DMS 273 treated with DMSO at 0.1 percent for 48 hours (cell line): ENCODE data around the gene DOCK11.
A peak's percentile ranks its signal among the peaks of the same experiment; 100 is the strongest.
"Not testable (repeated sequence)": the region's sequence is repeated elsewhere in the genome, so short reads cannot be mapped to it uniquely, and the experiment has no call there.

Experiments
- DNase-seq: peaks from one replicate; lab custom pipeline; 2025; lab: John Stamatoyannopoulos, UW

Gene DOCK11

DNA sequence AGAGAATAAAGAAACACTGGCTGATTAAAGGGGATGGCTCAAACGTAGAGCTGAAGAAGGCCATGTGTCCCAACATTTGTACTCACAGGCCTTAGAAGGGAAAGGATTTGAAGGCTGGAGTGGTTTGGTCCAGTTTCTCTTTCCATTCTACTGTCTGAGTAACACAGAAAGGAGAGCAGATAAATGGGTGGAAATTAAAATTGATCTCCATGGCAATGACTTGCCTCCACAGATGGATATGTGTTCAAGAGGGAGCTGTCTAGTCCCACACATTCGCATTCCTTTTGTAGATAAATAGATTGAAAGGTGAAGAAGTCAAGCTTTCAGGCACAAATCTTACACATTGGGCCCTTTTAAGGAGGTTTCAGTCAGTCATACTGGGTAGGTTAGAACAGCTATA lies 74.6 kb downstream of the DOCK11 start:
- no peak for DNase-seq

DNA sequence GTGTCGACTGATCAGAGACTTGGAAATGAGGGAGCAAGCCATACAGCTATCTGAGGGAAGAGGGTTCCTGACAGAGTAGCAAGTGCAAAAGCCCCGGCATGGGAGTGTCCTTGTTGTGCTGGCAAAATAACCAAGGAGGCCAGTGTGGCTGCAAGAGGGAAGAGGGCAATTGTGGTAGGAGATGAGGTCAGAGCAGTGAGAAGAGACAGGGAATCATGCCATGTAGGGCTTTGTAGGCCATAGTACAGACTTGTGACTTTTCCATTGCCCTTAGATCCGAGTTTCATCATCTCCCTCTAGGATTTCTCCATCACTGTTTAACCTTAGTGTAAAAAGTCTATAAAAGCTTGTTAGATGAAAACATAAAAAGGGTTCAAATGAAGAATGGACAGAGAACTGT lies 76.2 kb downstream of the DOCK11 start:
- no peak for DNase-seq

DNA sequence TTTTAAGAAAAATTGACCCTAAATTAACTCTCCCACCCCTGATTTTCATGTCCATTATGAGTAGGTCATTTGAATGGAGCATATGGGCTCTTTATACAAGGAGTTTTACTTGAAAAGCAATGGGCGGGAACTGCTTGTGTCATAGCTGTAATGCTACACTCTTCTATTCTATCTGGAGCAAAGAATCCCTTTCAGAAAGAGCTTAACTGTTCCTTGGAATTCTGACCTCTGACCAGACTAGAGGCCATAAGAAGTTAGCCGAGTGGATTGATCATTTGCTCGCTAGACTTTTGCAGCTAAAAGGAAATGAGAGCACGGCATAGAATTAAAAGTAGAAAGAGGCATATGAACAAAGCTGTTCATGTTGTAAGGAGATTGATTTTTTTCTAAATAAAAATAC lies 79.1 kb downstream of the DOCK11 start:
- DNase-seq, result no peak

DNA sequence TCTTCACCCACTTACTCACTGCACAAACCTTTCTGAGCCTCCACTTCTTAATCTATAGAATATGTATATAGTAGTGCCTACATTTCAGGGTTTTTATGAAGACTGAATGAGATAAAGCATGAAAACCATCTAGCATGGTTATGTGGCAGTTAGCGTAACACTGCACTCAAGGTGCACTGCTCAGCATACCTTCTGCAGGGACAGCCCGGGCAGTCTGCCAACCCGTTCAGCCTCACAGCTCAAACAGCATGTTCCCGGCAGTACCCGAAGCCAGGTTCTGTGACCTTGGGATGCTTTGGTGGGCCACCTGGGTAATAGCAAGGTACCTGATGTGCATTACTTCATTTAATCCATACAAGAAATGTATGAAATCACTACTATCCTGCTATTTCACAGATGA lies 81.4 kb downstream of the DOCK11 start:
- no peak for DNase-seq

DNA sequence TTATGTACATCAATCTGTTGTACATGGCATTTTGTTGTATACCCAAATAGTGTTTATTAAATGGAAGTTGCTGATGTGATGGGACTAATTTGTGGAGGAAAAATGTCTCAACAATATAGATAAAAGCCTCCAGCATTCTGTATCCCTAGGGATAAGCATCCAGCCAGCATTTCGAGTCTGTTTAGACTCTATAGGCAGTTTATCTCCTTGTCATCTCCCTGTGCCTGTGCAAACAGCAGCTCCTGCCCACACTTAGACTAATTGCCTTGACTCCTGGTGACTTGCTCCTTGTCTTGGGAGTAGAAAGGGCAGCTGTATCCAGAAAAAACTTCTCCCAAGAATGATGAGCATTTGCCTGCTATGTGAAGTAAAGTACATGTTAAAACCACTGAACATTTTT lies 83.8 kb downstream of the DOCK11 start:
- DNase-seq, result no peak

DNA sequence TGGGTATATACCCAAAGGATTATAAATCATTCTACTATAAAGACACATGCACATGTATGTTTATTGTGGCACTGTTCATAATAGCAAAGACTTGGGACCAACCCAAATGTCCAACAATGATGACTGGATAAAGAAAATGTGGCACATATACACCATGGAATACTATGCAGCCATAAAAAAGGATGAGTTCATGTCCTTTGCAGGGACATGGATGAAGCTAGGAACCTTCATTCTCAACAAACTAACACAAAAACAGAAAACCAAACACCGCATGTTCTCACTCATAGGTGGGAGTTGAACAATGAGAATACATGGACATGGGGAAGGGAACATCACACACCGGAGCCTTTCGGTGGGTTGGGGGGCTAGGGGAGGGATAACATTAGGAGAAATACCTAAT lies 87.3 kb downstream of the DOCK11 start:
- DNase-seq, result not testable (repeated sequence)

DNA sequence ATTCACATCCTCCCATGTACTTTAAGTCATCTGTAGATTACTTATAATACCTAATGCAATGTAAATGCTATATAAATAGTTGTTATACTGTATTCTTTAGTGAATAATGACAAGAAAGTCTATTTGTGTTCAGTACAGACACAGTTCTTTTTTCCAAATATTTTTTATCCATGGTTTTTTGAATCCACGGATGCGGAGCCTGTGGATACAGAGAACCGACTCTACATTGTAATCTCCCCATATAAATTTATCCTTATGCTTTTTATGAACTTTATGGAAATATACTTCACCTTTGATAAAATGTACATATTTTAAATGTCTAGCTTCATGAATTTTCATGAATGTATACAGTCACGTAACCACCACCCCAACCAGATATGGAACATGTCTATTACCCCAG lies 88.2 kb downstream of the DOCK11 start:
- no peak for DNase-seq

DNA sequence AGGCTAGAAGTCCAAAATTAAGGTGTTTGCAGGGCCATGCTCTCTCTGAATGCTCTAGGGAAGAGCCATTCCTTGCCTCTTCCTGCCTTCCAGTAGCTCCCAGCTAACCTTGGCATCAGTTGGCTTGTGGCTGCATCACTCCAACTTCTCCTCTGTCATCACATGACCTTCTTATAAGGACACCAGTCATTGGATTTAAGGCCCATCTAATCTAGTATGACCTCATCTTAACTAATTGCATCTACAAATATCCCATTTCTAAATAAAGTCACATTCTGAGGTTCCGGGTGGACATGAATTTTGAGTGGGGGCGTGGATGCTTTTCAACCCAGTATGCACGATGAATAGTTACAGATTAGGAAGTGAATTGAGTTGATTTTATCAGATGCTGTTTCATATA lies 89.7 kb downstream of the DOCK11 start:
- no peak for DNase-seq

DNA sequence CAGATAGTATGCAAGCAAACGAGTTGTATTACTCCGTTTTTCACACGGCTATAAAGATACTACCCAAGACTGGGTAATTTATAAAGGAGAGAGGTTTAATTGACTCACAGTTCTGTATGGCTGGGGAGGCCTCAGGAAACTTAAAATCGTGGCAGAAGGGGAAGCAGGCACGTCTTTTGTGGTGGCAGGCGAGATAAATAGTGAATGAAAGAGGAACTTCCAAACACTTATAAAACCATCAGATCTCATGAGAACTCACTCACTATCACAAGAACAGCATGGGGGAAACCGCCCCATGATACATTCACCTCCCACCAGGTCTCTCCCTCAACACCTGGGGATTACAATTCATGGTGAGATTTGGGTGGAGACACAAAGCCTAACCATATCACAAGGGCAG lies 90.6 kb downstream of the DOCK11 start:
- not testable (repeated sequence) for DNase-seq

DNA sequence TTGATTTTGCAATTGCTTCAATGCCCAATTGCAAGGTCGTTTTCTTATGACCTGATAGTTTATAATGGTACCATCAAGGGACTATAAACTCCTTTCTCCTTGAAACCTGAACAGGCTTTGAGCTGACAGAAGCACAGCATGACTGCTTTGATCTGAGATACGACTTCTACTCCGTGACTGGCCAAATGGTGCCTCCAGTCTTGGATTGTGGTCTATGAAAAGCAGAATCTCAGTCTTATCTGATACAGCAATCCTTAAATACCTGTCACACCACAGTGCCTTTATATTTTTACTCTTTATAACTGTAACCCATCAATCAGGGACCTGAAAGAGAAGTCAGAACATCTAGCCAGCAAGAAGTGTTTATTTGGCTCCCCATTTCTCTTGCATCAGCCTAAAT lies 93.1 kb downstream of the DOCK11 start:
- no peak for DNase-seq

DNA sequence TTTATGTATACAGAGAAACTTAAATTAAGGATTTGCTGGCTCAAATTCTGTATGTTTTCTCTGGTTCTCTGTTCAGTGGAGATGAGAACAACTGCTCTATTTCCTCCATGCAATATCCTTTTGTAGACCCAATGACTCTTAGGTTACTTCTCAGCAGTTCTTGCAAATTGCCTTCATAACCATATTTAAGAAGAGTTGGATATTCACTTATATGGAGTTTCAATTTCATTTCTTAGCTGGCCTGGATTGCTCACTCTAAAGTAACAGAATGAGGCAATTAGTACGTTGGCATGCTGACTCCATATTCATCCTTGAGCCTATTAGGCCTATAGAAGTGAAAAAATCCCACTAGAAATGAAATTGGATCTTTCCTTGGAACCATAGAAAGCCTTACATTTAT lies 93.6 kb downstream of the DOCK11 start:
- no peak for DNase-seq

DNA sequence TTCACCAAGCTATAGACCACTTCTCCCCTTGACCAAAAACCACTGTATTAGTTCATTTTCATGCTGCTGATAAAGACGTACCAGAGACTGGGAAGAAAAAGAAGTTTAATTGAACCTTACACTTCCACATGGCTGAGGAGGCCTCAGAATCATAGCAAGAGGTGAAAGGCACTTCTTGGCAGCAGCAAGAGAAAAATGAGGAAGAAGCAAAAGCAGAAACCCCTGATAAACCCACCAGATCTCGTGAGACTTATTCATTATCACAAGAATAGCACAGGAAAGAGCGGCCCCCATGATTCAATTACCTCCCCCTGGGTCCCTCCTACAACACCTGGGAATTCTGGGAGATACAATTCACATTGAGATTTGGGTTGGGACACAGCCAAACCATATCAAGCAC lies 97.8 kb downstream of the DOCK11 start:
- no peak for DNase-seq

DNA sequence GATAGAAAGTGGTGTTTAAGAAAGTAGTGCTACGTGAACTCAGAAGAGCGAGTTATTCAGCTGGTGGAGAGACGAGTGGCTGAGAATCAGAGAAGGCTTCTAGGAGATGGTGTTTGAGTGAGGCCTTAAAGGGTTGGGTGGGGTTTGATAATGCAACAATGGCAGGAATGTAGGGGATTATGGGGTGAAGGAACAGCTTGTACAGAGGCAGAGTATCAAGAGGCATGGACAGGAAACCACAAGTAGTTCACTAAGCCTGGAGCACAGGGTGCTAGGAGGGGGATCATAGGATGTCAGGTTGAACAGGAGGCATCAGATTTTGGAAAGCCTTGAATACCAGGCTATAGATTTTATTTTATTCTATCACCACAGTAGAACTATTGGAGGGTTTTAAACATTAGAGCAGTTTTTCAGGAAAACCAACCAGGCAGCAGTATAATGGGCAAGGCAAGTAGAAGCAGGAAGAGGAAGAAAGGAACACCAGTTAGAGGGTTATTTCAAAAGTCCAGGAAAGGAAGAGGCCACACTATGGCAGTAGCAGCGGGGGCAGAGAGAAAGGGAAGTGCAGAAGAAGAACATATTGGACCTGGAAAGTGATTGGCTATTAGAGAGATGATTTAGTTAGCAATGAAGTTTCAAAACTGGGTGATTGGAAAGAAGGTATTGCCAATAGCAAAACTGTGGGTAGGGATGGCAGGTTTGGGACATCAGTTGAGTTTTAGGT lies 99.2 kb downstream of the DOCK11 start:
- DNase-seq, result no peak

DNA sequence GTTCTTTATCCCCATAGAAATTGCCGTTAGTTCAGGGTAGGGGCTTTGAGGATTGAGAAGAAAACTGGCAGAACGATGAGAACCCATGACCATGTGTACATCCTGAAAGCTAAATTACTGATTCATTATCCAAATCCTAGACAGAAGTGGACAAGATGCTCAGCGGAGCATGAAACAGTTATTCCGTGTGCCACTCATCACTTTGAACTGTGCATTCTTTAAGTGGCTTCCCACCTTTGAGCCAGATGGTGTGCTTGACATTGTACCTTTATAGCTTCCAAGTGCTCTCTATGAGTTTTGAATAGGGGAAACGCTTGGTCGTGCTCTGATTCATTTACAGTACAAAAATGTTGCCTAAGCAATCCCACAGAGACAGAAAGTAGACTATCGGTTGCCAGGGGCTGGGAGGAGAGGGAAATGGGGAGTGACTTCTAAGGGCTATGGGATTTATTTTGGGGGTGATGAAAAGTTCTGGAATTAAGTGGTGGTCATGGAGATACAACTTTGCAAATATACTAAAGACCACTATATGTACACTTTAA lies 100.0 kb downstream of the DOCK11 start:
- peak; percentile 34 for DNase-seq

DNA sequence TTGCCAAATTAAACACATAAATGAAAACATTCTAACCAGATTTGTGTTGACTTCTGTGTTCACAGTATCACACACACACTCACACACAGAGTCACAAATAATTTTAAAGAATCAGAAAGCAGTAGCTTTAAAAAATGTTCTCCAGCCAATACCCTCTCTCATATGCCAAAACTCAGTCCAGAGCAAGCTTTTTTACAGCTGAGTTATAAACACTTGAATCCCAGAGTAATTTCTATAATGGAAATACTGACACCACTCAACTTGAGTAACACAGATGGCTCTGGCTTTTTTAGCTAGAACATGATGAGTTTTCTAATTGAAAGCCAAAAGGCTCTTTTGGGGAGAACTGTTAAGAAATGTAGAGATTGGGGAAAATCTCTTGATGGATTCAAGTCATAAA lies 100.8 kb downstream of the DOCK11 start:
- no peak for DNase-seq

DNA sequence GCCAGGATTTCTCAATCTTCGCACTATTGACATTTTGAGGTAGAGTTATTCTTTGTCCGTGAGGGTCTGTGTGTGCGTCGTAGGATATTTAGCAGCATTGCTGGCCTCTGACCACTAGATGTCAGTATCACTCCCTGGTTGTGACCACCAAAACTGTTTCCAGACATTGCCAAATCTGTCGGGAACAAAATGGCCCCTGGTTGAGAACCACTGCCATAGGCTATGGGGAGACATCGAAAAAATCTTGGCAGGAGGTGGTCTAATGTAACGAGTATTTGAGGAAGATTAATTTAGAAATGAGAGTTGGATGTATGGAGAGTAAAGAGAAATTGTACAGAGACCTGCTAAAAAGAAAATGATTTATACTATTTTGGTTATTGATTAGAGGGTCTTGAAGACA lies 108.4 kb downstream of the DOCK11 start:
- DNase-seq, result peak; percentile 21

DNA sequence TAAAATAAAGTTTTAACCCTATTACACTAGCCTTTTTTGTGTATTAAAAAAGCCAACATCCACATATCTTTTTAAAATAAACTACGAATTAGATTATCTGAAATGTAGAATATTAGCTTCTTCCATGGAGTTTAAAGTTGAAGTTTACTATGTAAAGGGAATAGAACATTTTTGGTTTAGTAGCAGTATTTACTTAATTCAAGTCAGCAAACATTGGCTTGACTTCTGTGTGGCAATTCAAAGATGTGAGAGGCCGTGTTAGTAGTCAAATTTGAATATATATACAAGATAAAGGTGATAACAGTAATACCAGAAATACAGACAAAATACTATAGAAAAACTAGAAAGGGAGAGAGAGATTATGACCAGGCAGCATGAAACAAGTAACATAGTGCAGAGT lies 116.7 kb downstream of the DOCK11 start:
- no peak for DNase-seq

DNA sequence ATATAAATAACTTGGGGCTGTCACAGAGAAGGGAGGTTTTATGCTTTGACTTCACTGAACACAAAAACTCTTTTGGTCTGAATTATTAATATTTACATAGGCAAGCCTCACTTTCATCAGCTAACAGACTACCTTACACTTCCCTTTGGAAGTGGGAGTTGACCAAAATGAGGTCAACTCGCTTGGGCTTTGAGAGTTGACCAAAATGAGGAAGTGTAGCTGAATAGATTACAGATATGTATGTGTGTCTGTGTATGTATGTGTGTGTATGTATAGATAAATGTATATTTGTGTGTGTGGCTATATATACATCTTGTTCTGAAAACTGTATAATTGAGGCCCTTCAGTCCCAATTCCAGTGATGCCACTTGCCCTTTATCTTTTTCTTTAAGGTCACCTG lies 118.5 kb downstream of the DOCK11 start:
- DNase-seq, result no peak

DNA sequence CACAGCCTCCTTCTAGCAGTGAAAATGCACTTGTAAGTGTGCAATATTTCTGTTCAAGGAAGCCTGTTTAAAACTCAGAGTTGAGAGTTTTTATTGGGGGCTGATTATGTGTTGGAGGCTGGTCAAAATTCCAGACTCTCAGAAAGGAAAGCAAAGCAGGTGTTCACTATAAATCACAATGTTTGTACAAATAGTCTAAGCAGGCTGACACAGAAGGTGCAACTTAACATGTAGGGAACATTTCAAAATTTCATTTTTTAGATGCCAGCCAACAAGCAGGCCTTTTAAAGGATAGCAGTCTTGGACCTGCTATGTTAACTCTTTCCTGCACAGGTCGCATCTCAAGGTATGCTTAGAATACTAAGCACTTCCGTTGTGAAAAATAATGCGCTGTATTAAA lies 119.5 kb downstream of the DOCK11 start:
- DNase-seq, result no peak

DNA sequence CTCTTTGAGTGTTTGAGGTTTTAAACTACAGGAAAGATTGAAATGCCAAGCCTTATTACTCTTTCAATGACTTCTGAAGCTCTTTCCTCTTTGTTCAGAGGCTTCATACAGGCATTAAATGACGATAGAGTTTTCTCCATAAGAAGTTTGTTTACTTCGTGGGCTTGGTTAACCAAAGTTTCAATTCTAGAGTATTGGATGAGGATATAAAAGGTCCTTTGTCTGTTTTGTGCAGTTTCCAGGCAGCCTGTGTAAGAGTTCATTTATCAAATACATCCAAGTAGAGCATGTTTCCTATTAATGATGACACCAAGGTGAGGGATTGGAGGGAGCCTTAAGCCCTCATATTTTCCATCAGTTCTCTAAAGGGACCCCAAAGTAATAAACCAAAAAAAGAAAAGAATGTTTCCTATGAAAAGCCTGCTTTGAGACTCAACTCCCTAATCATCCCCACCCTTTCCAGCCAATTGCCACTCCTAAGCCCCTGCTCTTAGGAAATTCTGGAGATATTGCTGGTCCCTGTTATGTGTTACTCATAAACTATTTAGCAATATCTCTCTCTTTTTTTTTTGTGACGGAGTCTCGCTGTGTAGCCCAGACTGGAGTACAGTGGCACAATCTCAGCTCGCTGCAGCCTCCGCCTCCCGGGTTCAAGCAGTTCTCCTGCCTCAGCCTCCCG lies 125.6 kb downstream of the DOCK11 start:
- no peak for DNase-seq

DNA sequence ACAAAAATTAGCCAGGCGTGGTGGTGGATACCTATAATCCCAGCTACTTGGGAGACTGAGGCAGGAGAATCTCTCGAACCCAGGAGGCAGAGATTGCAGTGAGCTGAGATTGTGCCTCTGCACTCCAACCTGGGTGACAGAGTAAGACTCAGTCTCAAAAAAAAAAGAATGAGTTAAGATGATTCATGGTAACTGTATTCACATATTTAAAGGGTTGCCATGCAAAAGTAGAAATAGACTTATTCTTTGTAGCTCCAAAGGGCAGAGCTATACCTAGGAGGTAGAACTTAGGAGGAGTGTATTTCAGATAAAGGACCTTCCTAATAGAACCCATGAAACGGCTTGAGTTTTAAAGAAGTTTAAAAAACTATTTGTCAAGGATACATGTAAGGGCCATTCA lies 127.4 kb downstream of the DOCK11 start:
- DNase-seq, result no peak

DNA sequence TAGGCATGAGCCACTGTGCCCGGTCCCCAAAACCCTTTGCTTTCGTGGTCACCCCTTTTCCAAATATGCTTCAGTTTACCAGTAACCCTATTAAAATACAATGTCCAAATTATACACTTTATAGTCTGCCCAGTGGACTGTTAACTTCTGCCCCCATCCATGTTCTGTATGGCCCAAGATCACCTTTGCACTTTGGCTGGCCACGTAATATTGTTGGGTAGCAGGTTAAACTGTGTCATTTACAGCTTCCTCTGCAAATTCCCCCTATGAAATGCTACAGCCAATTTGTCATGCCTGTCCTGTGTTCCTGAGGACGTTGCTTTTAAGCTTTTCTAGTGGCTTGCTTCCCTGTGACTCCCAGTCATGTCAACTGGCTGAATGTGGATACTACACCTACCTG lies 130.7 kb downstream of the DOCK11 start:
- DNase-seq, result no peak

DNA sequence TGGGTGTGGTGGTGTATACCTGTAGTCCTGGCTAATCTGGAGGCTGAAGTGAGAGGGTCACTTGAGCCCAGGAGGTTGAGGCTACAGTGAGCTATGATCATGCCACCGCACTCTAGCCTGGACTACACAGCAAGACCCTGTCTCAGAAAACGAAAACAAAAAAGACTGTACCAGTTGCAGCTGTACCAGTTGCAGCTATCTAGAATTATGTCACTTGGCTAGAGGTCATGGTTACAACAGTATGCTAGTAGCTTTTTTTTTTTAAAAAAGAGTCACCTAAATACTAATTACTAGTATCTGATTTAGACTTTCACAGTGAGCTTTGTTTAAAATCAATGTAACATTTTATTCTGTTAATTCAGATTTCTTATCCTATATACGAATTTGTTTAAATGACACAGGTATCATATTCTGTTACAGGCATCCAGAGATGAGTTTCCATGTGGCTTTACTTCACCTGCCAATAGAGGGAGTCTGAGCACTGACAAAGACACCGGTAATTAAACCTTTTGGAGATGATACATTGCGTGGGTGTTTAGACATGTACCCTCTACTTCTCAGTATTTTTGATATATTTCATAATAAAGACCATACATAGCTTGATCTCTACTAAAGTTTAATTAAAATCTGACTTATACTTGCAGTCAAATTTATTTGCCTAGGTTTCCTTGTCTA lies 131.6 kb downstream of the DOCK11 start:
- no peak for DNase-seq
